ENCODE results near the gene TPX2.

DNA sequence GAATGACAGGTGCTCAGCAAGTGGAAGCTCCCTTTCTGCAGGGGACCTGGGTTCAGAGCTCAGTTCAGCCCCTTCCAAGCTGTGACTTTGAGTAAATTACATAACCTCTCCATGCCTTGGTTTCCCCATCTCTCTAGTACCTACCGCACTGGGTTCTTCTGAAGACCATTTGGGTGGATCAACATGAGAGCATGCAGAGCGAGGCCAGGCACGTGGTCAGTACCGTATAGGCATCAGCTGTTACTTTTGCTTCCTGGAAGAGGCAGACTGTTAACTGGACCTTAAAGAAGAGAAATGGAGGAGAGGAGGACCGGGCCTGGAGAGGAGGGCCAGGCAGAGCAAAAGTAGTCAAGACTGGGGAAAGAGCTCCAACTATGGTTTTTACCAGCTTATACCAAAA lies 78.4 kb downstream of the TPX2 start:
- TF ChIP-seq, protein P1, sequence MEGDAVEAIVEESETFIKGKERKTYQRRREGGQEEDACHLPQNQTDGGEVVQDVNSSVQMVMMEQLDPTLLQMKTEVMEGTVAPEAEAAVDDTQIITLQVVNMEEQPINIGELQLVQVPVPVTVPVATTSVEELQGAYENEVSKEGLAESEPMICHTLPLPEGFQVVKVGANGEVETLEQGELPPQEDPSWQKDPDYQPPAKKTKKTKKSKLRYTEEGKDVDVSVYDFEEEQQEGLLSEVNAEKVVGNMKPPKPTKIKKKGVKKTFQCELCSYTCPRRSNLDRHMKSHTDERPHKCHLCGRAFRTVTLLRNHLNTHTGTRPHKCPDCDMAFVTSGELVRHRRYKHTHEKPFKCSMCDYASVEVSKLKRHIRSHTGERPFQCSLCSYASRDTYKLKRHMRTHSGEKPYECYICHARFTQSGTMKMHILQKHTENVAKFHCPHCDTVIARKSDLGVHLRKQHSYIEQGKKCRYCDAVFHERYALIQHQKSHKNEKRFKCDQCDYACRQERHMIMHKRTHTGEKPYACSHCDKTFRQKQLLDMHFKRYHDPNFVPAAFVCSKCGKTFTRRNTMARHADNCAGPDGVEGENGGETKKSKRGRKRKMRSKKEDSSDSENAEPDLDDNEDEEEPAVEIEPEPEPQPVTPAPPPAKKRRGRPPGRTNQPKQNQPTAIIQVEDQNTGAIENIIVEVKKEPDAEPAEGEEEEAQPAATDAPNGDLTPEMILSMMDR (IDR thresholded peaks at IDR 0.05; ENCODE audit: low read length): no peak
- no peak for TF ChIP-seq EZH2 (IDR thresholded peaks at IDR 0.05; ENCODE audit: borderline replicate concordance, low read length)
